Colonic mucosa (tissue), 4 donors: ENCODE data around the gene PLEKHM3. TPM values are rescaled to one million over a fixed set of nuclear protein-coding genes. Genes with fewer than 3 reads are reported as not detected.

Source experiments
- DNase-seq: peaks from one replicate; pipeline ENCODE4 v3.0.0-alpha.2; 2020
- H3K27ac ChIP-seq: fragments of 200-600 bp; one replicate; pipeline ENCODE4 v1.8.0; 2021
- H3K27me3 ChIP-seq: fragments of 200-600 bp; one replicate; pipeline ENCODE4 v1.8.0; 2021
- H3K36me3 ChIP-seq: fragments of 200-600 bp; one replicate; pipeline ENCODE4 v1.8.0; 2021
- H3K4me1 ChIP-seq: fragments of 200-600 bp; one replicate; pipeline ENCODE4 v1.8.0; 2021; ENCODE audit warnings: mild to moderate bottlenecking
- H3K4me3 ChIP-seq: fragments of 200-600 bp; one replicate; pipeline ENCODE4 v1.8.0; 2021
- H3K9ac ChIP-seq, 2 donors: one replicate each; pipeline ENCODE4 v1.7.0; 2013; ENCODE audit warnings: control low read depth in 2 of 2, low read depth in 2 of 2, low read length in 2 of 2
- H3K9me3 ChIP-seq: fragments of 200-600 bp; one replicate; pipeline ENCODE4 v1.8.0; 2021
- intact Hi-C: fragments of 100-400 bp; cut with DNase I; formaldehyde crosslinking; loops from one replicate; pipeline ENCODE4 v1.14.1; 2022
- total RNA-seq, 2 donors: library from RNA; stranded (reverse); fragmentation: NEBNext Ultra II Directional in 1 of 2; extraction: Animal tissue kit (Norgen Biotek cat#: 25700) in 1 of 2; gene quantifications; one replicate each; pipeline ENCODE4 v1.2.1, GENCODE V29; 2021
- TF ChIP-seq, protein P1 (sequence below): fragments of 200-600 bp; IDR thresholded peaks from one replicate; pipeline ENCODE4 v1.8.0; 2022; ENCODE audit warnings: antibody characterized with exemption, mild to moderate bottlenecking
- donor health status: healthy.
- donor health status: DM: no; HTN: no; CAD: no.
- donor health status: DM: no; HTN: no; CAD: no.

The PLEKHM3 gene
- total RNA-seq, 2 donors from 2014 or later: 5.7 to 8.3 TPM

DNA sequence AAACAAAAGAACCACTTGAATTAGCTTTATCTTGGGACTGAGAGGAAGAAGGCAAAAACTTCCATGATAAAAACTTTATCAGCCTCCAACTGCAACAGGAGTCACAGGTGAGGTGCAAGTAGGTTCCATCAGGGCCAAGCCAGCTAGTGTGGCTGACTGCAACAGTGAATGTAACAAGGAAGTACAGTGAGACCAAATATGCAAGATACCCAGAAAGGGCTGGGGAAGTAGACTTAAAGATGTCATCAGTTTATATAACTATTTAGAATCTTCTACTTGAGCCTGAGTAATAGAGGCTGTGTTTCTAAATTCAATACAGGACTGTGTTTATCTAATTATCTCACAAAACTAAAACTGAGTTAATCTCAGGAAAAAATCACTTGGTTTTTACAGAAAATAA is 14.8 kb downstream of the PLEKHM3 start:
- TF ChIP-seq, protein P1, sequence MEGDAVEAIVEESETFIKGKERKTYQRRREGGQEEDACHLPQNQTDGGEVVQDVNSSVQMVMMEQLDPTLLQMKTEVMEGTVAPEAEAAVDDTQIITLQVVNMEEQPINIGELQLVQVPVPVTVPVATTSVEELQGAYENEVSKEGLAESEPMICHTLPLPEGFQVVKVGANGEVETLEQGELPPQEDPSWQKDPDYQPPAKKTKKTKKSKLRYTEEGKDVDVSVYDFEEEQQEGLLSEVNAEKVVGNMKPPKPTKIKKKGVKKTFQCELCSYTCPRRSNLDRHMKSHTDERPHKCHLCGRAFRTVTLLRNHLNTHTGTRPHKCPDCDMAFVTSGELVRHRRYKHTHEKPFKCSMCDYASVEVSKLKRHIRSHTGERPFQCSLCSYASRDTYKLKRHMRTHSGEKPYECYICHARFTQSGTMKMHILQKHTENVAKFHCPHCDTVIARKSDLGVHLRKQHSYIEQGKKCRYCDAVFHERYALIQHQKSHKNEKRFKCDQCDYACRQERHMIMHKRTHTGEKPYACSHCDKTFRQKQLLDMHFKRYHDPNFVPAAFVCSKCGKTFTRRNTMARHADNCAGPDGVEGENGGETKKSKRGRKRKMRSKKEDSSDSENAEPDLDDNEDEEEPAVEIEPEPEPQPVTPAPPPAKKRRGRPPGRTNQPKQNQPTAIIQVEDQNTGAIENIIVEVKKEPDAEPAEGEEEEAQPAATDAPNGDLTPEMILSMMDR: no peak
- H3K36me3 ChIP-seq: no peaks in the 10 kb centered on the region
- H3K27me3 ChIP-seq: no peaks in the 10 kb centered on the region
- no peak for DNase-seq
- no peaks in the 10 kb centered on the region for H3K9me3 ChIP-seq
- no peak overlapping the region for H3K4me3 ChIP-seq
- no peaks in the 10 kb centered on the region for H3K4me1 ChIP-seq
- no peak overlapping the region for H3K27ac ChIP-seq
- intact Hi-C loops: no loop called here
- H3K9ac ChIP-seq: no peak overlapping the region

DNA sequence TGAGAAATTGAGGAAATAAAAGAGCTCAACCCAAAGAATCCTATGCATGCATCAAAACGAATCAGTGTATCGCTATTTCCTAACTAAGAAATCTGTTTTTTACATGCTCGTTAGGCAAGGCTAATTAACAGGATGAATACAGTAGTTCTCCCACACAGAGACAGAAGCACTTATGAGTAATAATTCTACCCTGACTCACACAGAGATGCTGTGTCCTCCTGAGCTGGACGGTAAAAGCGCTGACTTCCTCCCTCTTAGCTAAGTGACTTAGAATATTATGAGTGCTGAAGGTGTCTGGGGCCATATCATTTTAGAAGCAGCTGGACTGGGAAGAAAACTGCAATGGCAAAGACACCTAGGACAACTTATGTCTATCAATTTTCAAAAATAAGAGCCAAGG is 18.5 kb downstream of the PLEKHM3 start:
- TF ChIP-seq, protein P1: no peak
- Histone ChIP-seq H3K9me3 (no peaks in the 10 kb centered on the region), H3K27ac (no peak overlapping the region), H3K27me3 (no peaks in the 10 kb centered on the region), H3K4me1 (no peaks in the 10 kb centered on the region), H3K4me3 (no peak overlapping the region), H3K36me3 (no peaks in the 10 kb centered on the region), H3K9ac (no peak overlapping the region)
- intact Hi-C loops: no loop called here
- no peak for DNase-seq

DNA sequence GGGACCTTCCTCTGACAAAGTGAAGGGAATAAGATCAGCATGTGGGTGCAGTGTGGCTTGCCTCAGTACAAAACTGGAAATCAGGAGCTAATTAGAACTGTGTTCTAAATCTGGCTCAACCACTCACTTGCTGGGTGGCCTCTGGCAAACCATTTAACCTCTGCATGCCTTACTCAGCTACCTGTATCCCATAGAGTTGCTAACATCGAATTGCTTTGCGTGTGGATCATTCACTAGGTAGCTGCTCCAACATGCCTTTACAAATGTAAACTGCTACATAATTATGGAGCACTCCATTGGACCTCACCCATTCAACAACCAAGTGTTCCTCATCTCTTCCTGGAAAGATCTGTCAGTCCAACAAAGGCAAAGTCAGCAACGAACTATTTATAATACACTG is 19.0 kb downstream of the PLEKHM3 start:
- Histone ChIP-seq H3K9me3 (no peaks in the 10 kb centered on the region), H3K27me3 (no peaks in the 10 kb centered on the region), H3K36me3 (no peaks in the 10 kb centered on the region), H3K4me3 (no peak overlapping the region), H3K9ac (no peak overlapping the region), H3K4me1 (no peaks in the 10 kb centered on the region), H3K27ac (no peak overlapping the region)
- TF ChIP-seq, protein P1: no peak
- DNase-seq: no peak
- intact Hi-C loops: no loop called here

DNA sequence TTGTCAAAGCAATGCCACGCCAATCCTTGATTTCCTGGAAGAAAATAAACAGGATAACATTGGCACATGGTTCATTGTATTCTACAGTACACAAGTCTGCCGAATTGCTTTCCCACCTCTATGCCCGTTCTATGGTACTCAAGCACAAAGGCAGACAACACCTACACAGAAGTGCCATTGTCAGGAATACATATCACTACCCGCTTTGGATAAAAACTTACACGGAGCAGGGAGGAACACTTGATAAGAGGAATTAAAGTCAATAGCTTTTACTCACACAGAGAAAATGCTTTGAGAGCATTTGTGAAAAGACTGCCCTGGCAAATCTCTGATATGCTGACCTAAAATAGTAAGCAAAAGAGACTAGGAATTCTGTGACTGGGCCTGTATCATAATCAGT is 23.4 kb downstream of the PLEKHM3 start:
- Histone ChIP-seq H3K36me3 (no peaks in the 10 kb centered on the region), H3K9me3 (no peaks in the 10 kb centered on the region), H3K27me3 (no peaks in the 10 kb centered on the region), H3K4me3 (no peak overlapping the region), H3K27ac (no peak overlapping the region), H3K9ac (no peak overlapping the region), H3K4me1 (no peaks in the 10 kb centered on the region)
- TF ChIP-seq, protein P1: no peak
- DNase-seq: no peak
- intact Hi-C loops: no loop called here

DNA sequence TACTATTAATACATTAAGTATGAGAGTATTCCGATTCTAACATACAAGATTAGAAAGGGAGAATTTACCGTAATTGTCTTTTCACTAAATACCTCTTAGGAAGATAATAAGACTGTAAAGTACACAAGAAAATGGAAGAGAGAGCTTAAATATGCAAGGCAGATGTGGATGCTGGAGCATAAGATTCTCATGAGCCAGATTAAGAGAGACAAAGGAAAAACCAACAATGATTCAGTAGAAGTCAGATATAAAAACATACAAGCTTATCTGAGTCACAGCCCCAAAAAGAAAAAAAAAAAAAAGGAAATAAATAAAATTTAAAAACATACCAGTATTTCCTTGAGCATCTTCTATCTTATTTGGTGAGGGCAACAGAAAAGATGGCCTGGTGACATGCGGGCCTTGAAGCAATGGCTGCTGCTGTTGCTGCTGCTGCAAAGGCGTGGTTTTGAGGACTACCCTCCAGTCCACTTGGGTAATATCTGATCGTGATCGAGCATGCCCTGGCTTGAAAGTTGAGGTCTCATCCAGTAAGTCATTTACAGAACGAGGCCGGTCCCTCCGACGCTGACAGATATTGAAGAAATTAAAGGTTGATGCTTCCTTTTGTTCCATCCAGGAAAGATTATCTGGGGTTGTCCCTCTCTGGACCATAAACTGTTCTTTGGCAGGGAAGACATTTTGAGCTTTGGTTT is 24.5 kb downstream of the PLEKHM3 start:
- Histone ChIP-seq H3K27ac (no peak overlapping the region), H3K9me3 (no peaks in the 10 kb centered on the region), H3K9ac (no peak overlapping the region), H3K4me1 (no peaks in the 10 kb centered on the region), H3K4me3 (no peak overlapping the region), H3K27me3 (no peaks in the 10 kb centered on the region), H3K36me3 (no peaks in the 10 kb centered on the region)
- no peak for DNase-seq
- TF ChIP-seq, protein P1: no peak
- intact Hi-C loops: no loop called here
